IPS DF 4.7 (cell line): ENCODE data around the gene IFNL1.
"Not testable (repeated sequence)": the region's sequence is repeated elsewhere in the genome, so short reads cannot be mapped to it uniquely, and the experiment has no call there.

Experiments used
- DNase-seq: peaks from one replicate; pipeline ENCODE4 v3.0.0-alpha.2; 2013; ENCODE audit warnings: low spot score; ENCODE audit errors: extremely low read depth

The IFNL1 gene

GRCh38 chr19:39296055-39296645 is at the start of gene IFNL1:
IFNL1 (plus strand) TSS chr19:39296407; CDS start chr19:39296422, 15 bp downstream.
- DNase-seq: no peak

- no peak for DNase-seq
Measured at GRCh38 chr19:39246951-39247669, 49.1 kb upstream of the IFNL1 start.

GRCh38 chr19:39247701-39248664 is 48.2 kb upstream of the IFNL1 start:
- DNase-seq: no peak

GRCh38 chr19:39248806-39249205 is 47.4 kb upstream of the IFNL1 start, which contains the start of gene IFNL4:
IFNL4 (minus strand) TSS chr19:39248856.
- no peak for DNase-seq

GRCh38 chr19:39251081-39251480 is 45.1 kb upstream of the IFNL1 start:
- DNase-seq: no peak

GRCh38 chr19:39251846-39252245 is 44.4 kb upstream of the IFNL1 start:
- DNase-seq: no peak

GRCh38 chr19:39252458-39252857 is 43.7 kb upstream of the IFNL1 start:
- no peak for DNase-seq

- DNase-seq: no peak
Measured at GRCh38 chr19:39253374-39254149, 42.6 kb upstream of the IFNL1 start.

- DNase-seq: no peak
Measured at GRCh38 chr19:39254531-39255345, 41.5 kb upstream of the IFNL1 start.

GRCh38 chr19:39257227-39257626 is 39.0 kb upstream of the IFNL1 start:
- DNase-seq: no peak

GRCh38 chr19:39261704-39262103 is 34.5 kb upstream of the IFNL1 start:
- no peak for DNase-seq

GRCh38 chr19:39262496-39262895 is 33.7 kb upstream of the IFNL1 start:
- no peak for DNase-seq

- no peak for DNase-seq
Measured at GRCh38 chr19:39263912-39264305, 32.3 kb upstream of the IFNL1 start.

GRCh38 chr19:39264306-39265290 is 31.6 kb upstream of the IFNL1 start:
- no peak for DNase-seq

- DNase-seq: no peak
Measured at GRCh38 chr19:39265321-39265916, 30.8 kb upstream of the IFNL1 start.

GRCh38 chr19:39268085-39268484 is 28.1 kb upstream of the IFNL1 start, which contains the start of gene IFNL2:
IFNL2 (plus strand) TSS chr19:39268396; CDS start chr19:39268569, 173 bp downstream.
- DNase-seq: not testable (repeated sequence)

GRCh38 chr19:39268531-39269223 is 27.5 kb upstream of the IFNL1 start:
- DNase-seq: not testable (repeated sequence)

- DNase-seq: not testable (repeated sequence)
Measured at GRCh38 chr19:39269369-39269768, 26.8 kb upstream of the IFNL1 start.
